ENCODE results near the gene SNRPA1. TPM values are rescaled to one million over a fixed set of nuclear protein-coding genes. Genes with fewer than 3 reads are reported as not detected.

Gene SNRPA1
- total RNA-seq, 2 experiments from 2014 or later: 214 to 222 TPM

GRCh38 chr15:101325263-101326025, 30.4 kb upstream of the SNRPA1 start:
- intact Hi-C loops (cut with DNase I, micrococcal nuclease): no loop called here
- peaks cover 8% of the 10 kb centered on the region for H3K4me1 ChIP-seq (ENCODE audit: insufficient read depth, low read length)
- peaks cover 9% of the 10 kb centered on the region for H3K4me1 Mint-ChIP-seq (ENCODE audit: low read depth)
- no peak overlapping the region for H3K4me3 Mint-ChIP-seq
- CTCF ChIA-PET: no interaction called here
- DNase-seq: no peak
- no peaks in the 10 kb centered on the region for H3K36me3 ChIP-seq (ENCODE audit: insufficient read depth, low read length)
- no peak overlapping the region for H3K27ac Mint-ChIP-seq
- H3K27me3 Mint-ChIP-seq: peaks cover 42% of the 10 kb centered on the region
- H3K4me3 ChIP-seq (ENCODE audit: low read length): no peak overlapping the region
- peaks cover 13 to 16% of the 10 kb centered on the region in 2 experiments for H3K27me3 ChIP-seq (ENCODE audit: control insufficient read depth in 1 of 2, insufficient read depth in 2 of 2, low read length in 2 of 2)
- ATAC-seq (ENCODE audit: poor library complexity): no peak
- no peak overlapping the region for H3K27ac ChIP-seq (ENCODE audit: low read depth in 1 of 2, low read length in 2 of 2)
- H3K9me3 ChIP-seq (ENCODE audit: control insufficient read depth in 1 of 2, insufficient read depth in 1 of 2, low read length in 2 of 2): peaks cover 0 to 14% of the 10 kb centered on the region in 2 experiments
- H3K36me3 Mint-ChIP-seq (ENCODE audit: low read depth): no peaks in the 10 kb centered on the region
- no peak for TF ChIP-seq CTCF (IDR thresholded peaks at IDR 0.05)
- H3K9me3 Mint-ChIP-seq: peaks cover 2% of the 10 kb centered on the region
- POLR2A ChIA-PET: no interaction called here

- H3K4me1 ChIP-seq (ENCODE audit: insufficient read depth, low read length): peaks cover 12% of the 10 kb centered on the region
- peaks cover 13 to 16% of the 10 kb centered on the region in 2 experiments for H3K27me3 ChIP-seq (ENCODE audit: control insufficient read depth in 1 of 2, insufficient read depth in 2 of 2, low read length in 2 of 2)
- POLR2A ChIA-PET: no interaction called here
- H3K36me3 ChIP-seq (ENCODE audit: insufficient read depth, low read length): no peaks in the 10 kb centered on the region
- H3K4me3 ChIP-seq (ENCODE audit: low read length): no peak overlapping the region
- Mint-ChIP-seq H3K36me3 (ENCODE audit: low read depth) (no peaks in the 10 kb centered on the region), H3K4me3 (no peak overlapping the region), H3K27me3 (peaks cover 36% of the 10 kb centered on the region), H3K9me3 (peaks cover 4% of the 10 kb centered on the region), H3K4me1 (ENCODE audit: low read depth) (peaks cover 13% of the 10 kb centered on the region), H3K27ac (no peak overlapping the region)
- no peak for ATAC-seq (ENCODE audit: poor library complexity)
- DNase-seq: no peak
- CTCF ChIA-PET: no interaction called here
- intact Hi-C loops (cut with DNase I, micrococcal nuclease): no loop called here
- H3K27ac ChIP-seq (ENCODE audit: low read depth in 1 of 2, low read length in 2 of 2): no peak overlapping the region
- peaks cover 0 to 11% of the 10 kb centered on the region in 2 experiments for H3K9me3 ChIP-seq (ENCODE audit: control insufficient read depth in 1 of 2, insufficient read depth in 1 of 2, low read length in 2 of 2)
- no peak for TF ChIP-seq CTCF (IDR thresholded peaks at IDR 0.05)
Measured at GRCh38 chr15:101324524-101325177, 29.6 kb upstream of the SNRPA1 start.

- no peak for TF ChIP-seq CTCF (IDR thresholded peaks at IDR 0.05)
Measured at GRCh38 chr15:101323793-101324523, 28.9 kb upstream of the SNRPA1 start.

More at GRCh38 chr15:101323793-101324523, 28.9 kb upstream of the SNRPA1 start:
- ChIA-PET POLR2A (no interaction called here), CTCF (no interaction called here)
- Mint-ChIP-seq H3K4me3 (no peak overlapping the region), H3K36me3 (ENCODE audit: low read depth) (no peaks in the 10 kb centered on the region), H3K9me3 (peaks cover 4% of the 10 kb centered on the region), H3K27me3 (peaks cover 36% of the 10 kb centered on the region), H3K27ac (no peak overlapping the region), H3K4me1 (ENCODE audit: low read depth) (peaks cover 16% of the 10 kb centered on the region)
- Histone ChIP-seq H3K9me3 (ENCODE audit: control insufficient read depth in 1 of 2, insufficient read depth in 1 of 2, low read length in 2 of 2) (peaks cover 0 to 7% of the 10 kb centered on the region in 2 experiments), H3K4me3 (ENCODE audit: low read length) (no peak overlapping the region), H3K36me3 (ENCODE audit: insufficient read depth, low read length) (no peaks in the 10 kb centered on the region), H3K27me3 (ENCODE audit: control insufficient read depth in 1 of 2, insufficient read depth in 2 of 2, low read length in 2 of 2) (peaks cover 13 to 14% of the 10 kb centered on the region in 2 experiments), H3K27ac (ENCODE audit: low read depth in 1 of 2, low read length in 2 of 2) (no peak overlapping the region), H3K4me1 (ENCODE audit: insufficient read depth, low read length) (peaks cover 12% of the 10 kb centered on the region)
- DNase-seq: no peak
- intact Hi-C loops (cut with DNase I, micrococcal nuclease): no loop called here
- ATAC-seq (ENCODE audit: poor library complexity): no peak
